Measurements from ENCODE around the gene GPR45. TPM values are rescaled to one million over a fixed set of nuclear protein-coding genes. Genes with fewer than 3 reads are reported as not detected.
A peak's percentile ranks its signal among the peaks of the same experiment; 100 is the strongest.

GPR45 gene
- total RNA-seq (not detected), polyA plus RNA-seq (ENCODE audit: insufficient read depth, low read depth, low replicate concordance) (not detected)
- long read RNA-seq, donor 1, result 0 reads
- long read RNA-seq, donor 2, result 0 reads
- long read RNA-seq, donor 3, result 0 reads
- long read RNA-seq, donor 4, result 0 reads
- long read RNA-seq, donor 5, result 0 reads
- long read RNA-seq, donor 6, result 0 reads
- long read RNA-seq, donor 7, result 0 reads
- long read RNA-seq, donor 8, result 0 reads
- long read RNA-seq, donor 9, result 0 reads
- long read RNA-seq, donor 10, result 0 reads

GRCh38 chr2:105241443-105241842, at the start of gene GPR45:
Gene GPR45, plus strand, starts transcription at chr2:105241743. Its CDS starts 116 bp downstream, at chr2:105241859.
- Histone ChIP-seq H3K27ac (ENCODE audit: low read depth in 2 of 2, low read length in 2 of 2) (no peak within 1 kb of the TSS), H3K9me3 (ENCODE audit: control insufficient read depth in 2 of 3, insufficient read depth in 1 of 3, low read length in 3 of 3) (no peaks in the 10 kb centered on the region), H3K27me3 (ENCODE audit: control insufficient read depth, insufficient read depth, low read length) (no peaks in the 10 kb centered on the region), H3K4me1 (ENCODE audit: control insufficient read depth in 2 of 3, insufficient read depth in 2 of 3, low read depth in 1 of 3, low read length in 3 of 3) (no peaks in the 10 kb centered on the region), H3K9ac (ENCODE audit: low read length in 3 of 3) (no peak within 1 kb of the TSS), H3K4me3 (ENCODE audit: low read length in 3 of 3) (no peak within 1 kb of the TSS), H3K36me3 (ENCODE audit: control insufficient read depth in 2 of 3, insufficient read depth in 3 of 3, low read length in 3 of 3) (no peaks in the 10 kb centered on the region)
- no peak for DNase-seq
- intact Hi-C loops (cut with DNase I), result no loop called here
- no peak for TF ChIP-seq CTCF (IDR thresholded peaks at IDR 0.05; ENCODE audit: borderline replicate concordance, extremely low read depth, insufficient read depth)
- FAIRE-seq, result no peak

- intact Hi-C loops (cut with DNase I), result no loop called here
- no peak for TF ChIP-seq CTCF (IDR thresholded peaks at IDR 0.05; ENCODE audit: borderline replicate concordance, extremely low read depth, insufficient read depth)
- H3K36me3 ChIP-seq (ENCODE audit: control insufficient read depth in 2 of 3, insufficient read depth in 3 of 3, low read length in 3 of 3), result no peaks in the 10 kb centered on the region
- no peak overlapping the region for H3K9ac ChIP-seq (ENCODE audit: low read length in 3 of 3)
- no peaks in the 10 kb centered on the region for H3K27me3 ChIP-seq (ENCODE audit: control insufficient read depth, insufficient read depth, low read length)
- H3K4me1 ChIP-seq (ENCODE audit: control insufficient read depth in 2 of 3, insufficient read depth in 2 of 3, low read depth in 1 of 3, low read length in 3 of 3), result no peaks in the 10 kb centered on the region
- no peaks in the 10 kb centered on the region for H3K9me3 ChIP-seq (ENCODE audit: control insufficient read depth in 2 of 3, insufficient read depth in 1 of 3, low read length in 3 of 3)
- no peak for FAIRE-seq
- DNase-seq, result peak in 1 of 5 donors; percentile 32
- no peak overlapping the region for H3K27ac ChIP-seq (ENCODE audit: low read depth in 2 of 2, low read length in 2 of 2)
- no peak overlapping the region for H3K4me3 ChIP-seq (ENCODE audit: low read length in 3 of 3)
These were observed 47.4 kb upstream of the GPR45 start for GRCh38 chr2:105194022-105194675.

GRCh38 chr2:105196651-105197050, 44.9 kb upstream of the GPR45 start:
- H3K4me1 ChIP-seq (ENCODE audit: control insufficient read depth in 2 of 3, insufficient read depth in 2 of 3, low read depth in 1 of 3, low read length in 3 of 3), result no peaks in the 10 kb centered on the region
- no peak for FAIRE-seq
- H3K36me3 ChIP-seq (ENCODE audit: control insufficient read depth in 2 of 3, insufficient read depth in 3 of 3, low read length in 3 of 3), result no peaks in the 10 kb centered on the region
- no peak for DNase-seq
- intact Hi-C loops (cut with DNase I), result no loop called here
- no peaks in the 10 kb centered on the region for H3K27me3 ChIP-seq (ENCODE audit: control insufficient read depth, insufficient read depth, low read length)
- no peak for TF ChIP-seq CTCF (IDR thresholded peaks at IDR 0.05; ENCODE audit: borderline replicate concordance, extremely low read depth, insufficient read depth)
- no peak overlapping the region for H3K9ac ChIP-seq (ENCODE audit: low read length in 3 of 3)
- no peak overlapping the region for H3K4me3 ChIP-seq (ENCODE audit: low read length in 3 of 3)
- H3K27ac ChIP-seq (ENCODE audit: low read depth in 2 of 2, low read length in 2 of 2), result no peak overlapping the region
- no peaks in the 10 kb centered on the region for H3K9me3 ChIP-seq (ENCODE audit: control insufficient read depth in 2 of 3, insufficient read depth in 1 of 3, low read length in 3 of 3)
